Measurements from ENCODE around the gene MYO18B.

MYO18B gene

DNA sequence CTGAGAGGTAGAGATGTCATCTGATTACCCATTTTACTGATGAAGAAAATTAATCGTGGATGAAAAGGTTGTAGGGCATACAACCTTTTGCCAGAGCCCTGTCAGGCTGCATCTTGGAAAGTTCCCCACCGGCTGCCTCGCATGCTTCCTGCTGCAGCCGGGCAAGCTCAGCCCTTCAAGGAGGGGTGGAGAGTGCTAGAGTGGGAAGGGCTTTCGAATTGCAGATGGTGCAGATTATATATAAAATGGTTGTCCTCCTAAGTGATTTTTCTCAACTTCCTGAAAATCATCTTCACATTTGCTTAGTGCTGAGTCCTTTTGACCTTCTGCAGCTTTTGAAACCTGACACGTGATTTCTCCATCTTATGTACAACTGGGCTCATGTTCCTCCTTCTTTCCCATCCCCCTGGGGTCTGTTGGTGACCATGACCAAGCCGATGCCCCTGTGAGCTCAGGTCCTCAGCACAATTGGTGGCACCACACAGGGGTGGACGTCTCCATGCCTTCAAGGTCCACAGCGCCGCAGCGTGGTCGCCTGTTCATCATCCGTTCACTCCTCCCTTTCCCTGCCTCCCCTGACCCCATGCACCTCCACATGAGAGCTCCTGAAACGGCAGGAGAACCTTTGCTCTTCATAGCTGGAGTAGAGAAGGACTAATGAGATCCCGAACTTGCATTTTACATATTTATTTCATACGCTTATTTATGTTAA lies 47.6 kb upstream of the MYO18B start:
- Histone ChIP-seq H3K9me3 (ENCODE audit: insufficient read depth, low read length) (no peaks in the 10 kb centered on the region), H3K79me2 (ENCODE audit: insufficient read depth, low read length) (no peaks in the 10 kb centered on the region), H4K20me1 (ENCODE audit: low read depth, low read length) (no peaks in the 10 kb centered on the region), H3F3A (ENCODE audit: insufficient read depth) (no peaks in the 10 kb centered on the region), H3K4me2 (ENCODE audit: low read depth, low read length, poor library complexity, severe bottlenecking) (no peak overlapping the region), H2AFZ (ENCODE audit: low read depth, low read length, severe bottlenecking) (no peak overlapping the region), H3K27me3 (ENCODE audit: low read length) (no peaks in the 10 kb centered on the region), H3K4me3 (ENCODE audit: insufficient read depth, low read length, poor library complexity, severe bottlenecking) (no peak overlapping the region), H3K36me3 (ENCODE audit: low read length) (no peaks in the 10 kb centered on the region), H3K9ac (ENCODE audit: low read length) (no peak overlapping the region), H3K9me2 (replicated peaks; ENCODE audit: insufficient read depth, low read length) (no peaks in the 10 kb centered on the region), H3K27ac (ENCODE audit: low read depth, low read length) (no peak overlapping the region)
- TF ChIP-seq EZH2phosphoT487 (conservative IDR thresholded peaks at IDR 0.05; ENCODE audit: low read length): no peak
- TF ChIP-seq, protein P1, sequence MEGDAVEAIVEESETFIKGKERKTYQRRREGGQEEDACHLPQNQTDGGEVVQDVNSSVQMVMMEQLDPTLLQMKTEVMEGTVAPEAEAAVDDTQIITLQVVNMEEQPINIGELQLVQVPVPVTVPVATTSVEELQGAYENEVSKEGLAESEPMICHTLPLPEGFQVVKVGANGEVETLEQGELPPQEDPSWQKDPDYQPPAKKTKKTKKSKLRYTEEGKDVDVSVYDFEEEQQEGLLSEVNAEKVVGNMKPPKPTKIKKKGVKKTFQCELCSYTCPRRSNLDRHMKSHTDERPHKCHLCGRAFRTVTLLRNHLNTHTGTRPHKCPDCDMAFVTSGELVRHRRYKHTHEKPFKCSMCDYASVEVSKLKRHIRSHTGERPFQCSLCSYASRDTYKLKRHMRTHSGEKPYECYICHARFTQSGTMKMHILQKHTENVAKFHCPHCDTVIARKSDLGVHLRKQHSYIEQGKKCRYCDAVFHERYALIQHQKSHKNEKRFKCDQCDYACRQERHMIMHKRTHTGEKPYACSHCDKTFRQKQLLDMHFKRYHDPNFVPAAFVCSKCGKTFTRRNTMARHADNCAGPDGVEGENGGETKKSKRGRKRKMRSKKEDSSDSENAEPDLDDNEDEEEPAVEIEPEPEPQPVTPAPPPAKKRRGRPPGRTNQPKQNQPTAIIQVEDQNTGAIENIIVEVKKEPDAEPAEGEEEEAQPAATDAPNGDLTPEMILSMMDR (IDR thresholded peaks at IDR 0.05; ENCODE audit: insufficient read depth, low read length, poor library complexity, severe bottlenecking): no peak

DNA sequence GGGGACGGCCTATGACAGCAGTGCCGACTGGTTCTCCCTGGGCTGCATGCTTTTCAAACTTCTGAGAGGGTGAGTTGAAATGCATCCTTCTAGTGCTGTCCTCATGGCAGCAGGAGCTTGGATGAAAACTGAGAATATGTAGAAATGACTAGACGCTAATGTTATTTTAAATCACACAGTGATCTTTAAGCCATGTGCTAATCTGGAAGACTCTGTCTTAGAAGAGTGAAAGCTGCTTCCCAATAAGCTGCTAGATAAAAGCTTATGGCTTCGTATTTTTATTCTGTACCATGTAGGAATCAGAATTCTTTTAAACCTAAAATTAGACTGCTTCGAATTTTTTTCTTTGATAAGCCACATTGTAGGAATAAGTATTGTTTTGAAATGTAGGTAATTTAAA lies 46.8 kb upstream of the MYO18B start:
- Histone ChIP-seq H3K4me2 (ENCODE audit: low read depth, low read length, poor library complexity, severe bottlenecking) (no peak overlapping the region), H3K27me3 (ENCODE audit: low read length) (no peaks in the 10 kb centered on the region), H2AFZ (ENCODE audit: low read depth, low read length, severe bottlenecking) (no peak overlapping the region), H3K4me3 (ENCODE audit: insufficient read depth, low read length, poor library complexity, severe bottlenecking) (no peak overlapping the region), H3K79me2 (ENCODE audit: insufficient read depth, low read length) (no peaks in the 10 kb centered on the region), H3K9me3 (ENCODE audit: insufficient read depth, low read length) (no peaks in the 10 kb centered on the region), H3F3A (ENCODE audit: insufficient read depth) (no peaks in the 10 kb centered on the region), H3K9me2 (replicated peaks; ENCODE audit: insufficient read depth, low read length) (no peaks in the 10 kb centered on the region), H3K9ac (ENCODE audit: low read length) (no peak overlapping the region), H3K36me3 (ENCODE audit: low read length) (no peaks in the 10 kb centered on the region), H3K27ac (ENCODE audit: low read depth, low read length) (no peak overlapping the region), H4K20me1 (ENCODE audit: low read depth, low read length) (no peaks in the 10 kb centered on the region)
- TF ChIP-seq, protein P1 (IDR thresholded peaks at IDR 0.05; ENCODE audit: insufficient read depth, low read length, poor library complexity, severe bottlenecking): no peak
- no peak for TF ChIP-seq EZH2phosphoT487 (conservative IDR thresholded peaks at IDR 0.05; ENCODE audit: low read length)

DNA sequence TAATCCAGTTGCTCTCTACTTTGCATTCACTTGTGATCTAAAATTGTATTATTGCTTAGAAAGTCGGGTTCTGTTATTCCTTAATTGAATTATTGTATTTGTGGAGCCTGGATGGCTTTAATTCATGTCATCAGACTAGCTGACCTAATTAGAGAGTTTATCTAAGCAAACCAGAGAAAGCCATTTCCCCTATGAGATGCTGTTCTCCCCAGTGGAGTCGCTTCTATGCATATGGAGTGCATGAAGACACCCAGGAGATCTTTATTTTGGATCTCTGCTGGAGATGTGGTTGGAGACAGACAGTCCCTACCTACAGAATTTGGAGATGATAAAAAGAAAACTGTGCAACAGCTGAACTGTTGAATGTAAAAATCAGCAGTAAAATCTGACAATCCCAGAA lies 45.2 kb upstream of the MYO18B start:
- H3K79me2 ChIP-seq (ENCODE audit: insufficient read depth, low read length): no peaks in the 10 kb centered on the region
- no peaks in the 10 kb centered on the region for H4K20me1 ChIP-seq (ENCODE audit: low read depth, low read length)
- H3K36me3 ChIP-seq (ENCODE audit: low read length): no peaks in the 10 kb centered on the region
- H3K4me3 ChIP-seq (ENCODE audit: insufficient read depth, low read length, poor library complexity, severe bottlenecking): no peak overlapping the region
- H3K9me2 ChIP-seq (replicated peaks; ENCODE audit: insufficient read depth, low read length): no peaks in the 10 kb centered on the region
- H3K4me2 ChIP-seq (ENCODE audit: low read depth, low read length, poor library complexity, severe bottlenecking): no peak overlapping the region
- no peaks in the 10 kb centered on the region for H3F3A ChIP-seq (ENCODE audit: insufficient read depth)
- no peak overlapping the region for H3K27ac ChIP-seq (ENCODE audit: low read depth, low read length)
- no peak for TF ChIP-seq EZH2phosphoT487 (conservative IDR thresholded peaks at IDR 0.05; ENCODE audit: low read length)
- TF ChIP-seq, protein P1 (IDR thresholded peaks at IDR 0.05; ENCODE audit: insufficient read depth, low read length, poor library complexity, severe bottlenecking): no peak
- H3K9ac ChIP-seq (ENCODE audit: low read length): no peak overlapping the region
- H3K27me3 ChIP-seq (ENCODE audit: low read length): no peaks in the 10 kb centered on the region
- H3K9me3 ChIP-seq (ENCODE audit: insufficient read depth, low read length): no peaks in the 10 kb centered on the region
- H2AFZ ChIP-seq (ENCODE audit: low read depth, low read length, severe bottlenecking): no peak overlapping the region

Measured in SU-DHL-6 (cell line).